HG02884 (cell line): ENCODE data around the gene DCLK2.
"Not testable (repeated sequence)": the region's sequence is repeated elsewhere in the genome, so short reads cannot be mapped to it uniquely, and the experiment has no call there.

Experiments
- ATAC-seq: cut with Tn5 transposase; IDR thresholded peaks from one replicate; pipeline ENCODE4 v1.9.1; 2021; ENCODE audit warnings: mild to moderate bottlenecking, moderate library complexity; ENCODE audit not compliant: unreplicated experiment

The DCLK2 gene

GRCh38 chr4:150145090-150145945 is 67.1 kb downstream of the DCLK2 start:
- no peak for ATAC-seq

- no peak for ATAC-seq
These were observed 67.7 kb downstream of the DCLK2 start for GRCh38 chr4:150145946-150146340.

DNA sequence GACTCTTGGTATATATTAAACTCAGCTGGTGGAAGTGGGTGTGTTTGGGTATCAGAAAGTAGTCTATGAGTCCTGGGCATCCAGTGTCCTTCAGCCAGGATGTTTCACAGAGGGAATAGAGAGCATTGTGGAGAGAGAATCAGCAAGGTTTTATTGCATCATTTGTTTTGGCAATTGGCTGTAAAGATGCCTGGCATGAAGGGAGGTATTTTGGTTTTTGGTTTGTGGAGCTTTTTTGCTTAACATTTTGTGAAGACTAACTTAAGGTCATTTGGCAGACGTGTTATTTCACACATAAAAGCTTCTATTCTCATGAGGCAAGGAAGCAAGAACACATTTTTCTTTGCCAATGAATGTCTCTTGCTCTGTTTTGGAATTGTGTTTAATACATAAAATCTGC is 71.1 kb downstream of the DCLK2 start:
- ATAC-seq: no peak

- ATAC-seq: no peak
These were observed 72.4 kb downstream of the DCLK2 start for GRCh38 chr4:150150629-150151062.

DNA sequence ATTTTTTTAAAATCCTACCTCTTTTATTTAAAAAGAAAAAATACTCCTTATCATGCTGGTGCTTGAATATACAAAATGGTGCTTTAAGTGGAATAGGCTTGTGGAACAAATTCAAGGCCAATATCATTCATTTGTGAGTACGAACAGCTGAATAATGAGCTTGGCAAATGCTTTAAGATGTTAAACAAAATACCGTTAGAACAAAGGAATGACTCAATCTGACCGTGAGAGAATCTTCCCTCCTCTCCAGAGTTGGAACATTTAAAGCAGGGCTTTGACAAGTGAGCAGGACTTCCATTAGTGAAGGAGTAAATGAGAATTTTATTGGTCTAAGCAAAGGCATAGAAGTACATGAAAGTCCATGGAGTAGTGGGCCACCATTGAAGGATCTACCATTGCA is 74.5 kb downstream of the DCLK2 start:
- ATAC-seq: no peak

GRCh38 chr4:150155391-150155790 is 77.1 kb downstream of the DCLK2 start:
- no peak for ATAC-seq

DNA sequence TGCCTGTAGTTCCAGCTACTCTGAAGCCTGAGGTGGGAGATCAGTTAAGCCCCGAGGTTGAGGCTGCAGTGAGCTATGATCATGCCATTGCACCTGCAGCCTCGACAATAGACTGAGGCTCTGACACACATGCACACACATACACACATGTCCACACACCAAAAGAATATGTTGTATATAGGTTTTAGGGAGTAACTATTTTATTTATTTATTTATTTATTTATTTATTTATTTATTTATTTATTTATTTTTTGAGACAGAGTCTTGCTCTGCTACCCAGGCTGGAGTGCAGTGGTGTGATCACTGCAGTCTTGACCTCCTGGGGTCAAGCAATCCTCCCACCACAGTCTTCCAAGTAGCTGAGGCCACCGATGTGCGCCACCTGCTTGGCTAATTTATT is 78.3 kb downstream of the DCLK2 start:
- no peak for ATAC-seq

- no peak for ATAC-seq
These were observed 79.8 kb downstream of the DCLK2 start for GRCh38 chr4:150158041-150158440.

DNA sequence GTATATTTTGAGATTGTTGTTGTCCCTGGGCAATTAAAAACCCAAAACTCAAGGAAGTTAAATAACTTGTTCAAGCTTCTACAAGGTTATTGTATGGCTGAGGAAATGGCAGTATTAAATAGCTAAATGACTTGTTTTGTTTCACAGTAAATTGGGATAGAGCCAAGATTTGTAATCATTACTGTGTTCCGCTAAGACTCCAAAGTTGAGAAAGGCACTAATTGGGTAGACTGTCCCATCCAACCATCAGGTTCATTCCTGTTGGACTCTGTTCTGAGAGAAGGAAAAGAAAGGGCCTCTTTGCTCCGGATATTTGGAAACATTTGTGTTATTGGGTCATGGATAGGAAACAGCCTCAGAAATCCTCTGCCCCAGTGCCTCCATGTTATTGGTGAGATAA is 82.2 kb downstream of the DCLK2 start:
- no peak for ATAC-seq

GRCh38 chr4:150161109-150161508 is 82.9 kb downstream of the DCLK2 start:
- no peak for ATAC-seq

DNA sequence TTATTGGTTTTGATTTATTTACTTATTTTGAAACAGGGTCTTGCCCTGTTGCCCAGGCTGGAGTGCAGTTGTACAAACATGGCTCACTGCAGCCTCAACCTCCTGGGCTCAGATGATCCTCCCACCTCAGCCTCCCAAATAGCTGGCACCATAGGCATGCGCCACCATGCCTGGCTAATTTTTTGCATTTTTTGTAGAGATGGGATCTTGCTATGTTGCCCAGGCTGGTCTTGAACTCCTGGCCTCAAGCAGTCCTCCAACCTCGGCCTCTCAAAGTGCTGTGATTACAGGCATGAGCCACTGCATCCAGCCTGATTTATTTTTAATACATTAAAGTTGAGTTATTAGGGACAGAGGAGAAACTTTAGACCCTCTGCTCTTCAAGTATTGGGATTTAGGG is 83.8 kb downstream of the DCLK2 start:
- ATAC-seq: not testable (repeated sequence)

- ATAC-seq: no peak
These were observed 85.8 kb downstream of the DCLK2 start for GRCh38 chr4:150164055-150164454.

GRCh38 chr4:150164956-150165629 is 86.8 kb downstream of the DCLK2 start:
- no peak for ATAC-seq

DNA sequence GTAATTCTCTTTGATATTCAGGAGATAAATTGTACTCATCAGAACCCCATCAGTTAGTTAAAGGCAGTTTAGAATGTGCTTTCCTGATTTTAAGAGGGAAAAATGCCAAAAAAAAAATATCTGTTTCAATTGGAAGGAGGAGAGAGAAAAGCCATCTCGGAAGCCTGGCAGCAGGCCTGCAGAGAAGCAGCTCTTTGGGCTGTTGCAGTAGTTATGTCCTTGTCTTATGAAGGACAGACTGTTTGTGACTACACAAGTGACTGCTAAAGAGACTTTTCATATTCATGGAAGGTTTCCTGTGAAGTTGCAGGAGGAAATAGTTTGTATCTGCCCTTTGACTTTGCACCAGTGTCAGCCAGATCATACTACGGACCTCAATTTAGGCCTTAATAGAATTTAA is 88.8 kb downstream of the DCLK2 start:
- ATAC-seq: no peak

DNA sequence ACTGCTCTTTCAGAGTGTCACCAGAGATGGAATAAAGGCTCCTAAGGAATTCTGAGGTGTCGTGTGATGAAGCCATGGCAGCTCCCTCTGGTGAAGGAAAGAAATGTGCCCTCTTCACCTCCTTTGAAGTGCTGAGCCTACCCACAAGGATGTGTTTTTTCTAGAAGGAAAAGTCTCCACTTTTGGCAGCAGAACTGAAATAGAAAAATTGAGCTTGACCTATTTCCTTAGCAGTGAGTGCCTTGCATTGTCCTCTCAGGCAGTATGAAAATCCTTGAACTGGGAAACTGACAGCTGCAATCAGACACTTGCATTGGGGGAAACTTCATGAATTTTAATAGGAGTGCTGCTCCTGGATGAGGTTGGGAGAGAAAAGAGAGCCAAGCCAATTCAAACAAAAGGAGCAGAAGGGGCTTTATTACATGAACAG is 95.2 kb downstream of the DCLK2 start:
- ATAC-seq: no peak

- no peak for ATAC-seq
These were observed 95.7 kb downstream of the DCLK2 start for GRCh38 chr4:150173982-150174398.

- no peak for ATAC-seq
These were observed 98.3 kb downstream of the DCLK2 start for GRCh38 chr4:150176547-150176946.

GRCh38 chr4:150178161-150178560 is 99.9 kb downstream of the DCLK2 start:
- no peak for ATAC-seq

GRCh38 chr4:150181536-150181935 is 103.3 kb downstream of the DCLK2 start:
- ATAC-seq: no peak

DNA sequence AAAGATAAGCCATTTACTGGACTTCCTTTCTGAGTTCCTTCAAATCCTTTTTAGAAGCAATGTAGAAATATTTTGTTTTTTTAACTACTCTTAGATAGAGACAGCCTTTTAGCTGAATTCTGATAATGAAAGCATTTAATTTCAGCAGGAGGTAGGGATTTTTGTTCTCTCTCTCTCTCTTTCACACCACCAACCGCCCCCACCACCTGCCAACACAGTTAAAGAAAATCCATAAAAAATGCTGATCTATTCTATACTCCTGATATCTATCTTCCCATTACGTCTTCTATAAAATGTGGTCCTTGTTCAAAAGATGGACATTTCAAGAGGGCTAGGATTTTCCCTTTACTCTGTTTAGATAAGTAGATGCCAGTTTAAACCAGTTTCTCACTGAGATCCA is 104.5 kb downstream of the DCLK2 start:
- ATAC-seq: no peak

- ATAC-seq: not testable (repeated sequence)
These were observed 106.8 kb downstream of the DCLK2 start for GRCh38 chr4:150185033-150185432.

GRCh38 chr4:150192986-150193385 is 114.7 kb downstream of the DCLK2 start:
- ATAC-seq: no peak
